ENCODE measurements around the gene SIGLEC8.

DNA sequence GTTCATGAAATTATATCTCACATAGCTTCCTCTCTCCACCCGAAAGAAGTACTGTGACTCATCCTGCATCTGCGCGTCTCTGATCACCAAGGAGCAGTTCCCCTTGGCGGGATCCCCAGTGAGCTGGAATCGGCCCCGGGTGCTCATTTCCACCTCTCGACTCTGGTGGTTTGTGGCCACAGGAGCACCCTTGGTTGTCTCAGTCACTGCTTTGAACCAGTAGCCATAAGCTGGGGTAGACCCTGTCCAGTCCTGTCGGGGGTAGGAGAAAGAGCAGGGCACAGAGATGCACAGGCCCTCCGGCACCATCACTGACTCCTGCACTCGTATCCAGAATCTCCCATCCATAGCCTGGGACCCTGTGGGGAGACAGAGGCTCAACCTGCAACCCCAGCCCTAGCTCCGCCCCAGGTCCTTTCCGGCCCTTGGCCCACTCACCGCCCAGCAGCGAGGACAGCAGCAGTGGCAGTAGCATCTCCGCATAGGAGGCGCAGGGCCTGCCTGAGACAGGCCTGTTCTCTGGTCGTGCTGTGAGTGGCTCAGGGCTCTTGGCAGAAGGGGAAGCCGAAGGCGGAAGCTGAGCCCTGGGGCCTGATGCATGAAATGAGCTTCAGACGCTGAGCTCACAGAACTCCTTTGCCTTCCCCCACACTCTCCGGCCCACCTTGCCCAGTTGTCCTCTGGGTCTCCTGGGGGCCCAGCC, 41.0 kb downstream of the SIGLEC8 start, which contains the start of gene SIGLEC10:
- TF ChIP-seq POLR2A (IDR thresholded peaks at IDR 0.05), result no peak
- TF ChIP-seq, protein P1, sequence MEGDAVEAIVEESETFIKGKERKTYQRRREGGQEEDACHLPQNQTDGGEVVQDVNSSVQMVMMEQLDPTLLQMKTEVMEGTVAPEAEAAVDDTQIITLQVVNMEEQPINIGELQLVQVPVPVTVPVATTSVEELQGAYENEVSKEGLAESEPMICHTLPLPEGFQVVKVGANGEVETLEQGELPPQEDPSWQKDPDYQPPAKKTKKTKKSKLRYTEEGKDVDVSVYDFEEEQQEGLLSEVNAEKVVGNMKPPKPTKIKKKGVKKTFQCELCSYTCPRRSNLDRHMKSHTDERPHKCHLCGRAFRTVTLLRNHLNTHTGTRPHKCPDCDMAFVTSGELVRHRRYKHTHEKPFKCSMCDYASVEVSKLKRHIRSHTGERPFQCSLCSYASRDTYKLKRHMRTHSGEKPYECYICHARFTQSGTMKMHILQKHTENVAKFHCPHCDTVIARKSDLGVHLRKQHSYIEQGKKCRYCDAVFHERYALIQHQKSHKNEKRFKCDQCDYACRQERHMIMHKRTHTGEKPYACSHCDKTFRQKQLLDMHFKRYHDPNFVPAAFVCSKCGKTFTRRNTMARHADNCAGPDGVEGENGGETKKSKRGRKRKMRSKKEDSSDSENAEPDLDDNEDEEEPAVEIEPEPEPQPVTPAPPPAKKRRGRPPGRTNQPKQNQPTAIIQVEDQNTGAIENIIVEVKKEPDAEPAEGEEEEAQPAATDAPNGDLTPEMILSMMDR (IDR thresholded peaks at IDR 0.05), result no peak

Measured in uterus (tissue), 2 donors.